HepG2 (cell line): Measurements from ENCODE around the gene SMARCB1. TPM values are rescaled to one million over a fixed set of nuclear protein-coding genes. Genes with fewer than 3 reads are reported as not detected.

Experiments
- ATAC-seq: fragments of 200-7000 bp; cut with Tn5 transposase; 3 replicates; pipeline ENCODE4 v1.9.1; 2020; ENCODE audit warnings: mild to moderate bottlenecking, moderate library complexity
- BruUV-seq: library from RNA; stranded (reverse); fragments of 400-500 nt; replicated peaks from 2 replicates; lab custom pipeline; 2021; lab: Mats Ljungman, UMichigan
- CTCF ChIA-PET: fragments of 300-600 bp; formaldehyde crosslinking; extraction: SDS; loops from one replicate; lab custom pipeline; 2021; ENCODE audit warnings: low total read pairs, inconsistent platforms, low intra/inter-chr PET ratio; lab: Yijun Ruan, JAX
- POLR2A ChIA-PET: fragments of 350-600 bp; sonication (Branson Sonifier 250); formaldehyde crosslinking; loops from one replicate; lab custom pipeline; 2020; ENCODE audit warnings: antibody characterized with exemption, inconsistent platforms; lab: Yijun Ruan, JAX
- DNase-seq: peaks from one replicate; pipeline ENCODE4 v3.0.0-alpha.2; 2015; ENCODE audit warnings: low spot score
- FAIRE-seq: peaks from 3 replicates; lab custom pipeline; 2011; peaks lifted over from hg19 to GRCh38; lab: Jason Lieb, UNC
- H2AFZ ChIP-seq: one replicate; pipeline ENCODE4 v1.6.1; 2011; ENCODE audit warnings: low read length, inconsistent platforms
- H3K27ac ChIP-seq: fragments of 300-600 bp; 3 replicates; pipeline ENCODE4 v1.8.0; 2011; ENCODE audit warnings: mixed run types, mild to moderate bottlenecking, mixed read lengths, low read length, inconsistent platforms; ENCODE audit not compliant: insufficient read depth; ENCODE audit errors: extremely low read length
- H3K27me3 ChIP-seq, 2 experiments: fragments of 200-600 bp in 1 of 2; 2 replicates in 1 of 2; 3 replicates in 1 of 2; pipeline versions ENCODE4 v1.6.0 to v1.8.0; 2011; ENCODE audit warnings: low read length in 2 of 2, mild to moderate bottlenecking in 2 of 2, moderate library complexity in 2 of 2, inconsistent platforms in 1 of 2; ENCODE audit not compliant: insufficient read depth in 2 of 2, control insufficient read depth in 1 of 2
- H3K36me3 ChIP-seq, 2 experiments: fragments of 200-600 bp in 1 of 2; replicated peaks in 1 of 2; 2 replicates in 1 of 2; 3 replicates in 1 of 2; pipeline versions ENCODE4 v1.5.1 to v1.8.0; 2011; ENCODE audit warnings: low read length in 2 of 2, inconsistent platforms in 1 of 2; ENCODE audit not compliant: insufficient read depth in 2 of 2, control insufficient read depth in 1 of 2
- H3K4me1 ChIP-seq: 2 replicates; pipeline ENCODE4 v1.5.1; 2012; ENCODE audit warnings: low read length, inconsistent platforms; ENCODE audit not compliant: insufficient read depth
- H3K4me2 ChIP-seq: 2 replicates; pipeline ENCODE4 v1.6.0; 2011; ENCODE audit warnings: low read depth, low read length, inconsistent platforms
- H3K4me3 ChIP-seq, 3 experiments: fragments of 200-600 bp in 1 of 3; sonication (generic), shearing (Covaris generic) in 1 of 3; replicated peaks in 1 of 3; 2 replicates each; pipeline ENCODE4 v1.5.1; 2011 to 2016; ENCODE audit warnings: low read length in 3 of 3, inconsistent platforms in 2 of 3, low read depth in 2 of 3, mild to moderate bottlenecking in 2 of 3, control low read depth in 1 of 3, mixed read lengths in 1 of 3; ENCODE audit not compliant: insufficient read depth in 1 of 3
- H3K79me2 ChIP-seq: one replicate; pipeline ENCODE4 v1.6.1; 2011; ENCODE audit warnings: low read length, inconsistent platforms; ENCODE audit not compliant: insufficient read depth
- H3K9ac ChIP-seq: 2 replicates; pipeline ENCODE4 v1.6.0; 2011; ENCODE audit warnings: mild to moderate bottlenecking, low read depth, low read length, inconsistent platforms; ENCODE audit not compliant: insufficient read depth
- H3K9me3 ChIP-seq: 2 replicates; pipeline ENCODE4 v1.5.1; 2012; ENCODE audit warnings: mild to moderate bottlenecking, low read length
- H4K20me1 ChIP-seq: 2 replicates; pipeline ENCODE4 v1.6.0; 2011; ENCODE audit warnings: inconsistent platforms, mild to moderate bottlenecking, low read length, moderate library complexity; ENCODE audit not compliant: insufficient read depth
- WGBS: methylation state at CpG from one replicate; pipeline ENCODE4 v1.1.6; 2017; ENCODE audit warnings: low lambda C conversion rate; 5-methylcytosine and 5-hydroxymethylcytosine counted together
- in situ Hi-C: cut with HindIII; loops from 2 replicates; pipeline ENCODE4 v1.10.0; 2017; ENCODE audit warnings: low pct_unique_long_range_greater_than_20kb; ENCODE audit not compliant: extremely low pct_ligation_motif_present
- intact Hi-C: fragments of 100-400 bp; cut with micrococcal nuclease; formaldehyde crosslinking; loops from one replicate; pipeline ENCODE4 v1.10.0; 2022; ENCODE audit not compliant: unreplicated experiment
- polyA plus RNA-seq, 8 experiments: library from polyadenylated mRNA; depleted of rRNA in 3 of 8; stranded (reverse) in 7 of 8; unstranded in 1 of 8; fragments of >200 nt; fragmentation: Illumina TruSeq in 4 of 8; extraction: Trizol in 4 of 8; gene quantifications; 2 replicates each; pipeline versions ENCODE4 v1.2.1 to v1.2.3, GENCODE V29; 2011 to 2016; ENCODE audit warnings: low read depth in 4 of 8, missing spikeins in 1 of 8, mixed read lengths in 1 of 8; ENCODE audit not compliant: insufficient read depth in 1 of 8
- total RNA-seq, 5 experiments: library from RNA; depleted of rRNA; stranded (reverse); fragments of >200 nt; fragmentation: Illumina TruSeq; extraction: Trizol; gene quantifications; 2 replicates each; pipeline ENCODE4 v1.2.3, GENCODE V29; 2016; ENCODE audit warnings: low read depth in 1 of 5
- TF ChIP-seq, protein P1 (sequence below): sonication (generic); formaldehyde crosslinking; IDR thresholded peaks from 2 replicates; pipeline ENCODE4 v1.4.0; 2020; ENCODE audit warnings: mild to moderate bottlenecking, missing genetic modification reagents
- TF ChIP-seq, protein P2 (sequence below): IDR thresholded peaks from 2 replicates; pipeline ENCODE4 v1.6.1; 2012; ENCODE audit warnings: low read length, improper control_type of control experiment

The SMARCB1 gene
- total and polyA plus RNA-seq, 2 of the 13 experiments (the other 11 are each of a cell fraction or from before 2014, with no cell fraction given): 74.0 to 166 TPM

GRCh38 chr22:23827351-23827995 lies 40.7 kb downstream of the SMARCB1 start:
- Histone ChIP-seq H3K36me3 (peaks cover 56 to 86% of the 10 kb centered on the region in 2 experiments), H3K27me3 (no peaks in the 10 kb centered on the region), H3K9ac (no peak overlapping the region), H3K27ac (no peak overlapping the region), H3K4me3 (no peak overlapping the region), H2AFZ (no peak overlapping the region), H4K20me1 (no peaks in the 10 kb centered on the region), H3K9me3 (no peaks in the 10 kb centered on the region), H3K79me2 (no peaks in the 10 kb centered on the region), H3K4me1 (peaks cover 24% of the 10 kb centered on the region), H3K4me2 (no peak overlapping the region)
- no TSS peak for BruUV-seq
- TF ChIP-seq, protein P1, sequence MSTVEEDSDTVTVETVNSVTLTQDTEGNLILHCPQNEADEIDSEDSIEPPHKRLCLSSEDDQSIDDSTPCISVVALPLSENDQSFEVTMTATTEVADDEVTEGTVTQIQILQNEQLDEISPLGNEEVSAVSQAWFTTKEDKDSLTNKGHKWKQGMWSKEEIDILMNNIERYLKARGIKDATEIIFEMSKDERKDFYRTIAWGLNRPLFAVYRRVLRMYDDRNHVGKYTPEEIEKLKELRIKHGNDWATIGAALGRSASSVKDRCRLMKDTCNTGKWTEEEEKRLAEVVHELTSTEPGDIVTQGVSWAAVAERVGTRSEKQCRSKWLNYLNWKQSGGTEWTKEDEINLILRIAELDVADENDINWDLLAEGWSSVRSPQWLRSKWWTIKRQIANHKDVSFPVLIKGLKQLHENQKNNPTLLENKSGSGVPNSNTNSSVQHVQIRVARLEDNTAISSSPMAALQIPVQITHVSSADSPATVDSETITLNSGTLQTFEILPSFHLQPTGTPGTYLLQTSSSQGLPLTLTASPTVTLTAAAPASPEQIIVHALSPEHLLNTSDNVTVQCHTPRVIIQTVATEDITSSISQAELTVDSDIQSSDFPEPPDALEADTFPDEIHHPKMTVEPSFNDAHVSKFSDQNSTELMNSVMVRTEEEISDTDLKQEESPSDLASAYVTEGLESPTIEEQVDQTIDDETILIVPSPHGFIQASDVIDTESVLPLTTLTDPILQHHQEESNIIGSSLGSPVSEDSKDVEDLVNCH (CRISPR knock-in tag): no peak
- TF ChIP-seq, protein P2, sequence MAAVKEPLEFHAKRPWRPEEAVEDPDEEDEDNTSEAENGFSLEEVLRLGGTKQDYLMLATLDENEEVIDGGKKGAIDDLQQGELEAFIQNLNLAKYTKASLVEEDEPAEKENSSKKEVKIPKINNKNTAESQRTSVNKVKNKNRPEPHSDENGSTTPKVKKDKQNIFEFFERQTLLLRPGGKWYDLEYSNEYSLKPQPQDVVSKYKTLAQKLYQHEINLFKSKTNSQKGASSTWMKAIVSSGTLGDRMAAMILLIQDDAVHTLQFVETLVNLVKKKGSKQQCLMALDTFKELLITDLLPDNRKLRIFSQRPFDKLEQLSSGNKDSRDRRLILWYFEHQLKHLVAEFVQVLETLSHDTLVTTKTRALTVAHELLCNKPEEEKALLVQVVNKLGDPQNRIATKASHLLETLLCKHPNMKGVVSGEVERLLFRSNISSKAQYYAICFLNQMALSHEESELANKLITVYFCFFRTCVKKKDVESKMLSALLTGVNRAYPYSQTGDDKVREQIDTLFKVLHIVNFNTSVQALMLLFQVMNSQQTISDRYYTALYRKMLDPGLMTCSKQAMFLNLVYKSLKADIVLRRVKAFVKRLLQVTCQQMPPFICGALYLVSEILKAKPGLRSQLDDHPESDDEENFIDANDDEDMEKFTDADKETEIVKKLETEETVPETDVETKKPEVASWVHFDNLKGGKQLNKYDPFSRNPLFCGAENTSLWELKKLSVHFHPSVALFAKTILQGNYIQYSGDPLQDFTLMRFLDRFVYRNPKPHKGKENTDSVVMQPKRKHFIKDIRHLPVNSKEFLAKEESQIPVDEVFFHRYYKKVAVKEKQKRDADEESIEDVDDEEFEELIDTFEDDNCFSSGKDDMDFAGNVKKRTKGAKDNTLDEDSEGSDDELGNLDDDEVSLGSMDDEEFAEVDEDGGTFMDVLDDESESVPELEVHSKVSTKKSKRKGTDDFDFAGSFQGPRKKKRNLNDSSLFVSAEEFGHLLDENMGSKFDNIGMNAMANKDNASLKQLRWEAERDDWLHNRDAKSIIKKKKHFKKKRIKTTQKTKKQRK: no peak
- CTCF ChIA-PET: no interaction called here
- DNase-seq (no peak), FAIRE-seq (no peak), ATAC-seq (no peak)
- intact Hi-C loops (no loop called here), in situ Hi-C loops (loop anchor here (25.0 kb wide), 1 partner anchor 215 kb away; no protein-coding TSS in a partner anchor)
- 94% methylated on average over 8 of the region's 11 CpGs for WGBS
- POLR2A ChIA-PET: no interaction called here
